ENCODE measurements around the gene PCDH10.

GRCh38 chr4:133186210-133186609 is 37.1 kb downstream of the PCDH10 start:
- TF ChIP-seq RAD21 (IDR thresholded peaks at IDR 0.05; ENCODE audit: low read depth) (no peak), FOXM1 (IDR thresholded peaks at IDR 0.05; ENCODE audit: borderline replicate concordance, low read depth) (no peak), USF1 (IDR thresholded peaks at IDR 0.05) (no peak), YY1 (IDR thresholded peaks at IDR 0.05; ENCODE audit: low read depth) (no peak), CEBPB (IDR thresholded peaks at IDR 0.05) (no peak), EGR1 (IDR thresholded peaks at IDR 0.05) (no peak), CREB1 (IDR thresholded peaks at IDR 0.05; ENCODE audit: low read depth) (no peak), ZBTB7A (IDR thresholded peaks at IDR 0.05; ENCODE audit: low read depth) (no peak), TAF1 (IDR thresholded peaks at IDR 0.05; ENCODE audit: low read depth) (no peak), EP300 (IDR thresholded peaks at IDR 0.05; ENCODE audit: borderline replicate concordance) (no peak), TEAD4 (IDR thresholded peaks at IDR 0.05) (no peak)
- TF ChIP-seq, protein P1, sequence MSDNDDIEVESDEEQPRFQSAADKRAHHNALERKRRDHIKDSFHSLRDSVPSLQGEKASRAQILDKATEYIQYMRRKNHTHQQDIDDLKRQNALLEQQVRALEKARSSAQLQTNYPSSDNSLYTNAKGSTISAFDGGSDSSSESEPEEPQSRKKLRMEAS (IDR thresholded peaks at IDR 0.05), result no peak

Data from Ishikawa (cell line).